GM19240 (cell line): Measurements from ENCODE around the gene TEX53.

Experiments
- DNase-seq: peaks from one replicate; pipeline ENCODE4 v3.0.0; 2011; ENCODE audit warnings: low spot score; ENCODE audit not compliant: insufficient read length

Gene TEX53

DNA sequence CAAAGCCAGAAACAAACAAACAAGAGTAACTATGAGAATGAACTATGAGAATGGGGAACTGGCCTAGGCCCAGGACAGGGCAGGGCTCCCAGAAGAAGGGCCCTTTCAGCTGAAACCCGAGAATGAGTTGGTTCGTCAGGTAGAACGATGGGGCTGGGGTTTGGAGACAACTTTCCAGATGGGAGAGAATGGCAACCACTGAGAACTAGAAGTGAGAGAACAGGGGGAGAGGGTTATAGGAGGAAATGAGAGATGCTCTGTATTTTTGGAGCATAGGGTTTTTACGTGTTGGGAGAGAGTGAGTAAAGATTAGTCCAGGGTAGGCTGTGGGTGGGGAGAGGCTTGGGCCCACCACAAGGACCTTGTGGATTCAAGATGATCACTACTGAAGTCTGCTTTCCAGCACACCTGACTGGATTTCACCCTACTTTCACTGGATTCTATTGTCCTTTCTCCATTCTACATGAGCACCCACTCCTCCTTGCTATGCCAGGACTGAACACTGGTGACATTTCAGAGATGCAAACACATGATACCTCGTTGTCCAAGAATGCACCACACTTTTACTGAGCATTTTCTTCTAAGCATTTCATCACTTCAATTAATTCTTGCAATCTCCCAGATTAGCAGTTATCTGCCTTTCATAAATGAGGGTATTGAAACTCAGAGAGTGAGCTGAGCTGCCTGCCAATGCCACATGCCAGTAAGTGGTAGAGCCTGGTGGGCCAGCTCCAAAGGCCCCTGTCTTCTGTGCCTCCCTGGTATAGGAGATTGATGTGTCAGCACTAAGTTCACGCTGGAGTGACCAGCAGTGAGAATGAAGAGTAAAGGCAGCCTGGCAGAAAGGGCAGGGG lies 49.7 kb downstream of the TEX53 start:
- DNase-seq, result no peak

DNA sequence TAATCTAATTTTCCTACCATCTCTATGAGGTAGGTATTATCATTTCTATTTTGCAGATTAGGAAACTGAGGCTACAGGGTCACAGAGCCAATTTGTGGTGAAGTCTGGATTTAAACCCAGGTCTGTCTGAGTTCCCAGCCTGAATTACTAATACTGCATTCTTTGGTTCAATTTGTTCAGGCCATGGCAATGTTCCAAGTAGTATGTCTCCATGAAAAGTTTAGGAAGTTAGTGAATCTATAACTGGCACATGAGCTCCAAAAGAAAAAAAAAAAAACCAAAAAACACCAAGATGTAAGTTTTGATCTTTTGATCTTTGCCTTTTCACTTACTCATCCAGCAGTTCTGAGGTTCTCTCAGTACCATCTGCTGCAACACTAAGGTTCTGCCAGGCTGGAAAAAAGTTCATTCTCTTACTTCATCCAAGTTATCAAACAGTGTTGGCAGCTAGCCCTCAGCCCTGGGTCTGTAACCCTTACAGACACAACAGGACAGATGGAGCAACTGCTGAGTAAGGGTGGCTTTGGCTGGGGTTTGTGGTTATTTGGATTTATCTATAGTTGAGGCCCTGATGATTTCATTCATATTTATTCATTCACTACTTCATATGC lies 50.9 kb downstream of the TEX53 start:
- DNase-seq, result no peak
